NOMO-1 (cell line): ENCODE measurements around the gene CDKN2A.
"Not testable (repeated sequence)": the region's sequence is repeated elsewhere in the genome, so short reads cannot be mapped to it uniquely, and the experiment has no call there.

Experiments
- DNase-seq, 2 experiments: peaks; one replicate each; lab custom pipeline; 2025; ENCODE audit not compliant: unreplicated experiment in 2 of 2; lab: John Stamatoyannopoulos, UW

CDKN2A gene

GRCh38 chr9:21982861-21983560 lies 11.2 kb downstream of the CDKN2A start:
- no peak for DNase-seq

GRCh38 chr9:21982391-21982790 lies 11.8 kb downstream of the CDKN2A start:
- no peak for DNase-seq

GRCh38 chr9:21976334-21976875 lies 17.8 kb downstream of the CDKN2A start:
- DNase-seq = no peak

- DNase-seq = no peak
Measured at GRCh38 chr9:21974722-21975409, 19.3 kb downstream of the CDKN2A start.

GRCh38 chr9:21974343-21974721 lies 19.9 kb downstream of the CDKN2A start:
- DNase-seq = no peak

GRCh38 chr9:21972361-21972760 lies 21.8 kb downstream of the CDKN2A start:
- DNase-seq = no peak

GRCh38 chr9:21970800-21971640 lies 23.2 kb downstream of the CDKN2A start:
- no peak for DNase-seq

- no peak for DNase-seq
Measured at GRCh38 chr9:21969951-21970799, 24.0 kb downstream of the CDKN2A start.

- no peak for DNase-seq
Measured at GRCh38 chr9:21969011-21969940, 24.9 kb downstream of the CDKN2A start.

- no peak for DNase-seq
Measured at GRCh38 chr9:21968331-21969010, 25.7 kb downstream of the CDKN2A start.

- no peak for DNase-seq
Measured at GRCh38 chr9:21967702-21968101, 26.5 kb downstream of the CDKN2A start.

- DNase-seq = no peak
Measured at GRCh38 chr9:21967169-21967568, 27.0 kb downstream of the CDKN2A start.

GRCh38 chr9:21966140-21966851 lies 27.9 kb downstream of the CDKN2A start:
- DNase-seq = no peak

- no peak for DNase-seq
Measured at GRCh38 chr9:21965401-21965951, 28.7 kb downstream of the CDKN2A start.

GRCh38 chr9:21964925-21965385 lies 29.2 kb downstream of the CDKN2A start:
- DNase-seq = no peak

- no peak for DNase-seq
Measured at GRCh38 chr9:21961569-21961968, 32.6 kb downstream of the CDKN2A start.

- DNase-seq = not testable (repeated sequence)
Measured at GRCh38 chr9:21959268-21959667, 34.9 kb downstream of the CDKN2A start.

- no peak for DNase-seq
Measured at GRCh38 chr9:21958833-21959232, 35.4 kb downstream of the CDKN2A start.
